SKM-1 treated with dmso at 0.1 percent for 144 hours (cell line): ENCODE results near the gene FOXO6.

Experiments used
- DNase-seq: peaks from one replicate; lab custom pipeline; 2025; ENCODE audit not compliant: unreplicated experiment; lab: John Stamatoyannopoulos, UW

FOXO6 gene

GRCh38 chr1:41360786-41361494 is at the start of gene FOXO6:
Gene FOXO6, plus strand, starts transcription at chr1:41361434.
- DNase-seq: peak; percentile 95

- DNase-seq: no peak
Measured at GRCh38 chr1:41312991-41313645, 48.1 kb upstream of the FOXO6 start.

GRCh38 chr1:41313661-41314131 is 47.5 kb upstream of the FOXO6 start:
- DNase-seq: peak; percentile 23

GRCh38 chr1:41314376-41315145 is 46.7 kb upstream of the FOXO6 start:
- DNase-seq: no peak

GRCh38 chr1:41315146-41315822 is 46.0 kb upstream of the FOXO6 start:
- no peak for DNase-seq

GRCh38 chr1:41315871-41316270 is 45.4 kb upstream of the FOXO6 start:
- no peak for DNase-seq

GRCh38 chr1:41317361-41317760 is 43.9 kb upstream of the FOXO6 start:
- DNase-seq: no peak

- DNase-seq: no peak
Measured at GRCh38 chr1:41318135-41318534, 43.1 kb upstream of the FOXO6 start.

- DNase-seq: no peak
Measured at GRCh38 chr1:41319106-41319755, 42.0 kb upstream of the FOXO6 start.

- no peak for DNase-seq
Measured at GRCh38 chr1:41319807-41320711, 41.2 kb upstream of the FOXO6 start.

- no peak for DNase-seq
Measured at GRCh38 chr1:41320895-41321676, 40.1 kb upstream of the FOXO6 start.

GRCh38 chr1:41322101-41322661 is 39.1 kb upstream of the FOXO6 start:
- no peak for DNase-seq

- DNase-seq: peak; percentile 34
Measured at GRCh38 chr1:41322835-41323234, 38.4 kb upstream of the FOXO6 start.

- no peak for DNase-seq
Measured at GRCh38 chr1:41323243-41323642, 38.0 kb upstream of the FOXO6 start.

GRCh38 chr1:41325801-41326200 is 35.4 kb upstream of the FOXO6 start:
- DNase-seq: no peak

GRCh38 chr1:41327383-41327999 is 33.7 kb upstream of the FOXO6 start:
- no peak for DNase-seq

GRCh38 chr1:41328001-41328615 is 33.1 kb upstream of the FOXO6 start:
- no peak for DNase-seq
